HG03095 (cell line): Measurements from ENCODE around the gene EYS.

Experiments
- ATAC-seq: cut with Tn5 transposase; IDR thresholded peaks from one replicate; pipeline ENCODE4 v1.9.1; 2021; ENCODE audit warnings: moderate library complexity; ENCODE audit not compliant: unreplicated experiment

The EYS gene

DNA sequence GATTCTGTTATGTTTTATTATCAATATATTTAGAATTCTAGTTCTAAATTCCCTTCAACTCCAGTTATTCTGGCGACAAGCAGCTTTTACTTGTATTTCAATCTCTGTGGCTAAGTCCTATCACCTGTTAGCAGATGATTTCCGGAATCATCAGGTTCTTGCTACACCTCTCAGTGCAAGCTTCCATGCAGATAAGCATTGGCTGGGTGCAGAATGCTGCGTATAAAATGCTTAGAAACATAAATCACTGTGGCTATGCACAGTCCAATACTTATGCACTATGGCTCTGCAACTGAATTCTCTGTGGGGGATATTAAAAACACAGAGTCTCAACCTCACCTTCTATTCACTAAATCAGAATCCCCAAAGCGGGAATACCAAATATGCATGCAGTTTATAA lies 720.0 kb downstream of the EYS start:
- ATAC-seq = no peak

DNA sequence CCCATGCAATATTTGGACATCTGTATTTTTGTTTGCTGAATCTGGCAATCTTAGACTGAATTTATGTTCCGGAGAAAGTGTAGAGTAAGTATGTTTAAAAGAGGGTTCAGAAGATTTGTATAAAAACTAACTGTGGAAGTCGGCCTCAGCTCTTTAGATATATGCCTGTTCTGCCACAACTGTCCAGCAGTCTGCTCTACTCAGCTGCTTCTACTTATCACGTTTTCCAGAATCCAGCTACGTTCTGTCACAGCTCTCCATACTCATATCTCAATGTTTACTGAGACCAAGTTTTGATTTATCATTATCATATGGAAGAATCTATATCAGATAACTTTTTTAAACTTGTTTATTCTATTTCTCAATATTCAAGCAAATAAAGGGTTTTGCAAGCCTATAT lies 721.3 kb downstream of the EYS start:
- no peak for ATAC-seq

- ATAC-seq = no peak
Observed at GRCh38 chr6:64984948-64985347, 722.1 kb downstream of the EYS start.

DNA sequence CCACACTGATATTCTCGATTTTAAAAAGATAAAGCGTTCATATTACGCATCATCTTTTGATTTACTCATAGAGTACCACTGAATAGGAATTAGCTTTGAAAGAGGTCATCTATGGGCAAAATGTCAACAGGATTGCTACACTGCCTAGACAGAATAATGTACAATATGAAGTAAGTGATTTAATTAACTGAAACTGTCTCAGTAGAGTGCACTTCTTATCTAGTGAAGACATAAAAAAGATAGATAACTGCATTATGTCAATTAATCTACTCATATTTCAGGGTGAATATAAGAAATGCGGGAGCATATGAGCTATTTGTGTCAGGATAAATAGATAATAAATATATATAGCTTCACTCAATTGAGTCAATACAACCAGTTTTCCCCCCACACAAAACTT lies 723.9 kb downstream of the EYS start:
- no peak for ATAC-seq

DNA sequence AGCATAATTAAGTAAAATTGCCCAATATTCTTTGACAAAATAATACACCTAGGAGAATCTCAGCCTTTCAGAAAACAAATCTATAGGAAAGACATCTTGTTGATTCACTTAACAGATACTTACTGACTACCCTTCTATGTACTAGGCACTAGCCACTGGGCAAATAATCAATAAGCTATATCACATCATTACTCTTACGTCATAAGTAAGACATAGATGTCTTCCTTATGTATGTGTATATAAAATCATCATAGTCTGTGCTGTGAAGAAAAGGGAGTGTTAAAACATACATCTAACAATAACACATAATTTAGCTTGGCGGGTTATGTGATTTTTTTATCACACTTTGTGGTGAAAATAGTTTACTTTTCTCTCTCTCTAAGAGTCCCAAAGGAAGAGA lies 733.9 kb downstream of the EYS start:
- no peak for ATAC-seq

GRCh38 chr6:64969139-64969538 lies 737.9 kb downstream of the EYS start:
- ATAC-seq = no peak

DNA sequence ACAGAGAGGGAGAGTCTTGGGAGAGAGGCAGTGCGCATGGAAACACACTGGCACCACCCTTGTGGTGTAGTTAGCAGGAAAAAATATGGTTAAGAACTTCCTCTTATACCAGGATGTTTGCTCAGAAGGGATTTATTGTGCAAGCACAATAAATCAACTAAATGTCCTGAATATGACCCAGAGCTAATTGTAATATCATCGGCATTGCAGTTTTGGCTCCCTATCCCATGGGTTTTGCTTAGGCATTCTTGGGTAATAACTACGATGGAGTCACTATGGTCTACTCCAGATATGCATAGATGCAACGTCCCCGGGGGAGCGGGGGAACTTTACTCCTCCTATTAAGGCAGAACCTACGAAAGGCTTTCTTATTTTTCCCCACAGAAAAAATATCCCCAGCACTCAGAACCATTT lies 751.6 kb downstream of the EYS start:
- ATAC-seq = no peak

GRCh38 chr6:64949257-64949656 lies 757.8 kb downstream of the EYS start:
- no peak for ATAC-seq

DNA sequence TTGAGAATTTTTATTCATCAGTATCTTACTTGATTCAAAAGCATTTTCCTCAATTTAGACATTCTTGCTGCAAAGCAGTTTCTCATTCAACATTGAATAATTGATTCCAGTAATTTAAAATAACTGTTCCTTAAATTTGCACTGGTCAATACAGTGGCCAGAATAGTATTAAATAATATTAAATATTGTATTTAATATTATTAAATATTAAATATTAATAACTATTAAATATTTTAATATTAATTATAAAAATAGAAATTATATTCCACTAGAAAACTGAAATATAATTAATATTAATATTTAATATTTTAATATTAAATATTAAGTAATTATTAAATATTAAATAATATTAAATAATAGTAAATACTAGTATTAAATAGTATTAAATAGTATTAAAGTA lies 758.8 kb downstream of the EYS start:
- ATAC-seq = no peak

GRCh38 chr6:64945450-64945849 lies 761.6 kb downstream of the EYS start:
- ATAC-seq = no peak

- no peak for ATAC-seq
Observed at GRCh38 chr6:64932486-64932885, 774.5 kb downstream of the EYS start.

DNA sequence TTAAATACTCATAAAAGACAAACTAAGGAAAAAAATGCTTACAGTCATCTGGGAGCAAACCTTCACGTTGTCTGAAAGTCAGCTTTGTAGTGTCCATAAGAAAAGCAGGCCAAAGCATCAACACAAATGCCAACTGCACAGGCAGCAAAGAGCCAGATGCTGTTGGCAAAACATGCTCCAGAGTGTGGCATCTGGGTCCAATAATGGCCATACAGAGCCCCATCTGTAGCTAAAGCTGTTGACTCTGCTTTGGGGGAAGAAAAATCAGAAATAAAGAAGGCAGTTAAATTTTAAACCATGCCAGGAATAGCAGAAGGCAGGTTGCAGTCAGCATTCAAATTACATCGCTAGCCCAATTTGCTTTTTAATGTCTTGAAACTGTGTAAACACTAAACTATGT lies 776.3 kb downstream of the EYS start:
- ATAC-seq = no peak

DNA sequence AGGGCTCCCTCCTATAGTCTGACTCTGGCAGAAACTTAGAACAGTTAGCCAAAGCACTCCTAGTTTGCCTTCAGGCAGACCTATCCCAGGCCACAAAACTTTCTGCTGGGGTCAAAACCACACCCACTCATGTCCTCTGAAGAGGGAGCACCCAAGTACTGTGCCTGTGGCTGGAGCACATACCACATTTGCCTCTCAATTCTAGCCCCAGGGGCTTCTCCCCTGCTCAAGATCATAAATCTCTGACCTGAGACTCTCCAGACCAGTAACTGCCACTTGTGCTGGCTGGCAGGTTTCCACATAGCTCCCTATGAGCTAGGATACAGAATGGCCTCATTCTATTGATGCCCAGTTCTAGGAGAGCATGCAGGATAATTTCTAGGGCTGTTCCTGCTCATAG lies 781.0 kb downstream of the EYS start:
- no peak for ATAC-seq

GRCh38 chr6:64920257-64920656 lies 786.8 kb downstream of the EYS start:
- ATAC-seq = no peak

- no peak for ATAC-seq
Observed at GRCh38 chr6:64914124-64914523, 792.9 kb downstream of the EYS start.

DNA sequence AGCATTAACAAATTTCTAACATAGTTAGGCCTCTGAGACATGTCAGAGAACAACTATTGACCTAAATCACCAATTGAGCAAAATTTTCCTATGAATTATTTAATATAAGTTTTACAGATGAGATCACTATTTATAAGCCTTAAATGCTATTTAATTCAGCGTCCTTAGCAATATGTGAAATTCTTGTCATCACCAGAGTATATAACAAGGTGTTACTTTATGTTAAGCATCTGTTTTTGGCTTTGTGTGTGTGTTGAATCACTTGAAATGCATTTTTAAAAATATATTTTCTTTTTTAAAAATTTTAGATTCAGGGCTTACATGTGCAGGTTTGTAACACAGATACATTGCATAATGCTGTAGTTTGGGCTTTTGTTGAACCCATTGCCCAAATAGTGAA lies 794.1 kb downstream of the EYS start:
- ATAC-seq = no peak

- no peak for ATAC-seq
Observed at GRCh38 chr6:64908104-64908503, 798.9 kb downstream of the EYS start.

DNA sequence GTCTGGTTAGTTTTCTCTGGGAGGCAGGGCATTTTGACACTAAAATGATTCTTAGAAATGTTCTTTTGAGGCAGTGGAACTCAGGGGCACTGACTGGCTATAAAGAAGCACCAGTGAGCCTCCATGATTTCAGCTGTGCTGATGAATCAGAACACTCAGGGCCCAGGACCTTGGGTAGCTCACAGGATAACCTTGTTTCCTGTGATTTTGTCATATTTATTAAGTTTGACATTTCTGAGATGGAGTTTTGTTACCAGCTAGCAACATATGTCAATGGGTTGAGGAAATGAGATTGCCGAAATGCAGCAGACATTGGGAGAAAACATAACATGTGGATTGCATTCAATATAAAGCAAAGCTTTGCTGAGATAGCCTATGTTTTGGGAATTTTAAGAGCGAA lies 802.4 kb downstream of the EYS start:
- ATAC-seq = no peak

- ATAC-seq = no peak
Observed at GRCh38 chr6:64902596-64902995, 804.4 kb downstream of the EYS start.

- ATAC-seq = no peak
Observed at GRCh38 chr6:64896939-64897338, 810.1 kb downstream of the EYS start.

DNA sequence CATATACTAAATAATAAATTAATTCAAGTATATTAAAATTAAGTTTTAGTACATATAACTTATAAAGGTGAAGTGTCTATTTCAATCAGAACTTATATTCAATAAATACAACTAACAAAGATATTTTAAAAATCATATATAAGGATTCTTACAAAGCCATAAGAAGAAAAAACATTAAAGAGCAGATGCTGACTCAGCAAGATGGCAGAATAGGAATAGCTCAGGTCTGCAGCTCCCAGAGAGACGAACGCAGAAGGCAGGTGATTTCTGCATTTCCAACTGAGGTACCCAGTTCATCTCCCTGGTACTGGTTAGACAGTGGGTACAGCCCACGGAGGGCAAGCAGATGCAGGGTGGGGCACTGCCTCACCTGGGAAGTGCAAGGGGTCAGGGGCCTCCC lies 811.1 kb downstream of the EYS start:
- no peak for ATAC-seq

DNA sequence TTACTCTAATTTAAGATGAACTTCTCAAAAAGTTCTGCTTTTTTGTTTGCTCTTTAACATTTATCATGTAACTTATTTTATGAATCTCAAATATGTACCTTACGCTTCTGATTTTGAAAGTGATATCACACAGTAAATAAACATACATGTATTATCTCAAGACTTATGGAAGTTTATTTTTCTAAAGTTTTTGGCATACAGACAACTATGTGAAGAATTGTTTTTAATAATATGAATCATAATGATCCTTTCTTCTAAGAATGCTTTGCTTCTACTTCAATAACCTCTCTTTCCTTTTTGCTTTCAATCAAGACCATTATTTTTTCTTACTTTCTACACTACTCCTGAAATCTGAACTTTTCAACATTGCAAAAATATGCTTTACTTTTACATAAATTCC lies 816.4 kb downstream of the EYS start:
- ATAC-seq = no peak

GRCh38 chr6:64889144-64889543 lies 817.9 kb downstream of the EYS start:
- no peak for ATAC-seq

DNA sequence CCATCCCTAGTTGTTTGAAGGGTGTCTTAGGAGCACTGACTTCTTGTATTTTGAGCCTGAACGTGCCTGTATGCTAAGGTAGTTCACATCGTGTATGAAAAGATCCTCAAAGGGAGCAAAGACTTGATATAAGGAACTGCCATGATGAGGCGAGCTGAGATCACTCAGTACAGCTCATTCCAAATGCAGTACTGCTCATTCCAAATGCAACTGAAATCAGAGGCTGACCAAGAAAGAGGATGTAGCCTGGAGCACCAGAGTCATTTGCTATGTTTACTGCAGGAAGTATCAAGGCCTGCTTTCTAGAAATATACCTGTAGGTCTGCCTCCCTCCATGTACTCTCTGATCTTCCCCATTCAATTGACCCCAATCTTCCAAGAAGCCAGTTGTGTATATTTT lies 832.2 kb downstream of the EYS start:
- ATAC-seq = no peak
